OCI-LY1 (cell line): Measurements from ENCODE around the gene ZNF536.

Experiments used
- H2AFZ ChIP-seq: fragments of 200-600 bp; sonication (generic), shearing (Covaris generic); 2 replicates; pipeline ENCODE4 v1.6.0; 2014; ENCODE audit warnings: antibody characterized with exemption, mild to moderate bottlenecking, low read length
- H3F3A ChIP-seq: fragments of 200-600 bp; sonication (generic), shearing (Covaris generic); 2 replicates; pipeline ENCODE4 v1.6.0; 2014; ENCODE audit warnings: mild to moderate bottlenecking, antibody characterized with exemption, low read length, moderate library complexity; ENCODE audit not compliant: insufficient read depth
- H3K27ac ChIP-seq: fragments of 200-600 bp; sonication (generic); 2 replicates; pipeline ENCODE4 v1.5.1; 2014; ENCODE audit warnings: low read length, mixed run types, mild to moderate bottlenecking, low read depth; ENCODE audit not compliant: poor library complexity, severe bottlenecking
- H3K27me3 ChIP-seq: fragments of 200-600 bp; sonication (generic); 2 replicates; pipeline ENCODE4 v1.6.0; 2014; ENCODE audit warnings: antibody characterized with exemption, mild to moderate bottlenecking, low read length, moderate library complexity; ENCODE audit not compliant: insufficient read depth
- H3K36me3 ChIP-seq: fragments of 200-600 bp; sonication (generic); 2 replicates; pipeline ENCODE4 v1.6.1; 2014; ENCODE audit warnings: mild to moderate bottlenecking, antibody characterized with exemption, low read length, moderate library complexity, mixed read lengths; ENCODE audit not compliant: insufficient read depth
- H3K4me1 ChIP-seq: fragments of 200-600 bp; sonication (generic); 2 replicates; pipeline ENCODE4 v1.5.1; 2014; ENCODE audit warnings: mild to moderate bottlenecking, low read length, moderate library complexity; ENCODE audit not compliant: insufficient read depth, severe bottlenecking
- H3K4me2 ChIP-seq: fragments of 200-600 bp; sonication (generic), shearing (Covaris generic); 2 replicates; pipeline ENCODE4 v1.6.1; 2014; ENCODE audit warnings: low read length
- H3K4me3 ChIP-seq: fragments of 200-600 bp; sonication (generic); 2 replicates; pipeline ENCODE4 v1.5.1; 2014; ENCODE audit warnings: low read length, low read depth, mild to moderate bottlenecking, mixed read lengths; ENCODE audit not compliant: poor library complexity, severe bottlenecking
- H3K79me2 ChIP-seq: fragments of 200-600 bp; shearing (Covaris generic); 2 replicates; pipeline ENCODE4 v1.6.1; 2016; ENCODE audit warnings: mixed run types, low read length, mixed read lengths; ENCODE audit not compliant: insufficient read depth
- H3K9ac ChIP-seq: fragments of 200-600 bp; sonication (generic), shearing (Covaris generic); 2 replicates; pipeline ENCODE4 v1.6.1; 2014; ENCODE audit warnings: mild to moderate bottlenecking, low read length, mixed read lengths
- H3K9me2 ChIP-seq: fragments of 200-600 bp; sonication (generic), shearing (Covaris generic); 2 replicates; pipeline ENCODE4 v1.6.1; 2014; ENCODE audit warnings: low read depth, mild to moderate bottlenecking, low read length, mixed read lengths
- H3K9me3 ChIP-seq: fragments of 200-600 bp; shearing (Covaris generic); 2 replicates; pipeline ENCODE4 v1.6.1; 2014; ENCODE audit warnings: low read length, mixed read lengths
- H4K20me1 ChIP-seq: fragments of 200-600 bp; sonication (generic), shearing (Covaris generic); 2 replicates; pipeline ENCODE4 v1.6.0; 2016; ENCODE audit warnings: mild to moderate bottlenecking, low read length; ENCODE audit not compliant: insufficient read depth
- CTCF ChIP-seq: fragments of 200-600 bp; sonication (generic), shearing (Covaris generic); IDR thresholded peaks from 2 replicates; pipeline ENCODE4 v1.5.1; 2017; ENCODE audit warnings: mild to moderate bottlenecking, antibody characterized with exemption, low read length, moderate library complexity, mixed read lengths
- EZH2 ChIP-seq: fragments of 200-600 bp; sonication (generic), shearing (Covaris generic); IDR thresholded peaks from 2 replicates; pipeline ENCODE4 v1.8.0; 2017; ENCODE audit warnings: borderline replicate concordance, mixed run types, mild to moderate bottlenecking, antibody characterized with exemption, low read length, moderate library complexity, mixed read lengths

ZNF536 gene

GRCh38 chr19:30580673-30581072 lies 208.5 kb downstream of the ZNF536 start:
- H3K36me3 ChIP-seq: no peaks in the 10 kb centered on the region
- H3K4me1 ChIP-seq: no peaks in the 10 kb centered on the region
- no peaks in the 10 kb centered on the region for H3K9me2 ChIP-seq
- no peaks in the 10 kb centered on the region for H3F3A ChIP-seq
- no peak overlapping the region for H2AFZ ChIP-seq
- H3K4me2 ChIP-seq: no peak overlapping the region
- no peaks in the 10 kb centered on the region for H4K20me1 ChIP-seq
- no peak overlapping the region for H3K27ac ChIP-seq
- no peaks in the 10 kb centered on the region for H3K9me3 ChIP-seq
- no peaks in the 10 kb centered on the region for H3K27me3 ChIP-seq
- H3K4me3 ChIP-seq: no peak overlapping the region
- no peaks in the 10 kb centered on the region for H3K79me2 ChIP-seq
- no peak overlapping the region for H3K9ac ChIP-seq
- TF ChIP-seq EZH2 (no peak), CTCF (no peak)

- no peak overlapping the region for H2AFZ ChIP-seq
Measured at GRCh38 chr19:30584090-30584489, 211.9 kb downstream of the ZNF536 start.

GRCh38 chr19:30587869-30588268 lies 215.7 kb downstream of the ZNF536 start:
- Histone ChIP-seq H3K4me3 (no peak overlapping the region), H3K4me1 (no peaks in the 10 kb centered on the region), H3K79me2 (no peaks in the 10 kb centered on the region), H3K9me2 (no peaks in the 10 kb centered on the region), H2AFZ (no peak overlapping the region), H3K27ac (no peak overlapping the region), H3K9ac (no peak overlapping the region), H3K36me3 (no peaks in the 10 kb centered on the region), H3F3A (no peaks in the 10 kb centered on the region), H3K27me3 (no peaks in the 10 kb centered on the region), H3K4me2 (no peak overlapping the region), H3K9me3 (no peaks in the 10 kb centered on the region), H4K20me1 (no peaks in the 10 kb centered on the region)
- TF ChIP-seq CTCF: no peak
- TF ChIP-seq EZH2: no peak

More at GRCh38 chr19:30584090-30584489, 211.9 kb downstream of the ZNF536 start:
- Histone ChIP-seq H3K4me3 (no peak overlapping the region), H3K27ac (no peak overlapping the region), H3K36me3 (no peaks in the 10 kb centered on the region), H3K9ac (no peak overlapping the region), H4K20me1 (no peaks in the 10 kb centered on the region), H3K9me2 (no peaks in the 10 kb centered on the region), H3K9me3 (no peaks in the 10 kb centered on the region), H3F3A (no peaks in the 10 kb centered on the region), H3K79me2 (no peaks in the 10 kb centered on the region), H3K4me1 (no peaks in the 10 kb centered on the region), H3K27me3 (no peaks in the 10 kb centered on the region), H3K4me2 (no peak overlapping the region)
- TF ChIP-seq CTCF (no peak), EZH2 (no peak)
